ENCODE measurements around the gene SPG11. TPM values are rescaled to one million over a fixed set of nuclear protein-coding genes. Genes with fewer than 3 reads are reported as not detected.

The SPG11 gene
- total and polyA plus RNA-seq, 8 donors: 21.6 to 61.1 (median 35.2) TPM

- no peak for FAIRE-seq
- peak; percentile 61 to 87 (median 83) for ATAC-seq
- WGBS, 2 donors: 78 to 83% methylated on average over 5 of the region's 5 CpGs
- no peak for TF ChIP-seq CTCF (IDR thresholded peaks at IDR 0.05)
- DNase-seq: peak in 4 of 6 donors; percentile 34 to 70 (median 49)
- H3K27ac ChIP-seq: no peak overlapping the region
- H3K36me3 ChIP-seq: peaks cover 0 to 54% (median 11%) of the 10 kb centered on the region in 3 donors
- no peak overlapping the region for H3K4me3 ChIP-seq
- no peaks in the 10 kb centered on the region for H3K9me3 ChIP-seq
- no peaks in the 10 kb centered on the region for H3K4me1 ChIP-seq
- no peaks in the 10 kb centered on the region for H3K27me3 ChIP-seq
- intact Hi-C loops (cut with DNase I): loop anchor here in 2 of 3 donors (10.0 kb wide), 1 partner anchor 151 kb away; the partner anchor contains the start of gene TRIM69 (in 2 of the 2)
Observed at GRCh38 chr15:44584162-44584749, 79.2 kb downstream of the SPG11 start.

GRCh38 chr15:44580105-44580504 is 83.4 kb downstream of the SPG11 start:
- ATAC-seq (no peak), FAIRE-seq (no peak), DNase-seq (no peak)
- TF ChIP-seq CTCF (IDR thresholded peaks at IDR 0.05): no peak
- Histone ChIP-seq H3K27me3 (no peaks in the 10 kb centered on the region), H3K36me3 (peaks cover 0 to 25% (median 7%) of the 10 kb centered on the region in 3 donors), H3K27ac (no peak overlapping the region), H3K9me3 (no peaks in the 10 kb centered on the region), H3K4me1 (no peaks in the 10 kb centered on the region), H3K4me3 (no peak overlapping the region)
- intact Hi-C loops (cut with DNase I): loop anchor here in 2 of 3 donors (10.0 kb wide), 1 partner anchor 155 kb away; the partner anchor contains the start of gene TRIM69 (in 2 of the 2)
- 90 to 94% methylated on average over 2 of the region's 2 CpGs for WGBS, 2 donors

- Histone ChIP-seq H3K36me3 (peaks cover 5 to 13% (median 7%) of the 10 kb centered on the region in 3 donors), H3K27me3 (no peaks in the 10 kb centered on the region), H3K27ac (no peak overlapping the region), H3K4me1 (no peaks in the 10 kb centered on the region), H3K9me3 (no peaks in the 10 kb centered on the region), H3K4me3 (no peak overlapping the region)
- ATAC-seq (no peak), FAIRE-seq (no peak), DNase-seq (no peak)
- WGBS, 2 donors: 65 to 82% methylated on average over 1 of the region's 1 CpG
- no peak for TF ChIP-seq CTCF (IDR thresholded peaks at IDR 0.05)
- intact Hi-C loops (cut with DNase I): no loop called here
Observed at GRCh38 chr15:44574734-44575133, 88.7 kb downstream of the SPG11 start.

- Histone ChIP-seq H3K36me3 (peaks cover 5 to 19% (median 7%) of the 10 kb centered on the region in 3 donors), H3K27me3 (no peaks in the 10 kb centered on the region), H3K27ac (no peak overlapping the region), H3K4me3 (no peak overlapping the region), H3K9me3 (no peaks in the 10 kb centered on the region), H3K4me1 (no peaks in the 10 kb centered on the region)
- WGBS, 2 donors: 71 to 82% methylated on average over 6 of the region's 6 CpGs
- no peak for DNase-seq
- intact Hi-C loops (cut with DNase I): no loop called here
- TF ChIP-seq CTCF (IDR thresholded peaks at IDR 0.05): no peak
- peak in 1 of 4 donors; percentile 20 for ATAC-seq
- FAIRE-seq: no peak
Observed at GRCh38 chr15:44573386-44573785, 90.1 kb downstream of the SPG11 start.

- peak in 1 of 4 donors; percentile 24 for ATAC-seq
- Histone ChIP-seq H3K27ac (no peak overlapping the region), H3K4me1 (no peaks in the 10 kb centered on the region), H3K27me3 (no peaks in the 10 kb centered on the region), H3K36me3 (peaks cover 9 to 43% (median 23%) of the 10 kb centered on the region in 3 donors), H3K4me3 (no peak overlapping the region), H3K9me3 (no peaks in the 10 kb centered on the region)
- intact Hi-C loops (cut with DNase I): no loop called here
- WGBS, 2 donors: 88 to 91% methylated on average over 4 of the region's 4 CpGs
- DNase-seq: no peak
- no peak for FAIRE-seq
- TF ChIP-seq CTCF (IDR thresholded peaks at IDR 0.05): no peak
Observed at GRCh38 chr15:44570361-44570760, 93.1 kb downstream of the SPG11 start.
